ENCODE data around the gene HSPA12B.

Gene HSPA12B

GRCh38 chr20:3743251-3743650 is 10.8 kb downstream of the HSPA12B start:
- H3K36me3 ChIP-seq (ENCODE audit: control insufficient read depth, insufficient read depth, low read length, severe bottlenecking), result no peaks in the 10 kb centered on the region
- H3K9ac ChIP-seq (ENCODE audit: low read length), result no peak overlapping the region
- H3K9me3 ChIP-seq (ENCODE audit: control insufficient read depth, low read length), result no peaks in the 10 kb centered on the region
- DNase-seq (ENCODE audit: low read depth), result no peak
- peaks cover 11% of the 10 kb centered on the region for H3K27me3 ChIP-seq (replicated peaks; ENCODE audit: control insufficient read depth, insufficient read depth, low read length)
- H3K4me1 ChIP-seq (ENCODE audit: control insufficient read depth, insufficient read depth, low read length), result peaks cover 12% of the 10 kb centered on the region
- no peak overlapping the region for H3K4me3 ChIP-seq (ENCODE audit: low read length)

DNA sequence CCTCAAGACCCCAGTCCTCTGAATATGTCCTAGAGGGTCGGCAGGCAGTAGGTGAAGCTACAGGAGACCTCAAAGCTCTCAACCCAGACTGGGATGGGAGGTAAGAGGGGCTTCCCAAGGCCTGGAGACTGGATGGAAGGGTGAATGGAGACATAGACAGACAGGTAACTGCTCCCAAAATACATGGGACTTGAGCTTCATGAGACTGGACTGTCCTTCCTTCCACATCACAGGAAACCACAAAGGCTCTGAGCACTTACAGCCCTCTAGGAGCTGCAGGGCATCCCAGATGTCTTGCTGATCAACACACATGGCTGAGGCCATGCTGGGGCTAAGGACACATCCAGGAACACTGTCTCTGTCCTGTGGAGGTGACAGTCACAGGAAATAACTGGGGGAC is 11.6 kb downstream of the HSPA12B start:
- no peaks in the 10 kb centered on the region for H3K9me3 ChIP-seq (ENCODE audit: control insufficient read depth, low read length)
- no peak overlapping the region for H3K4me3 ChIP-seq (ENCODE audit: low read length)
- peaks cover 11% of the 10 kb centered on the region for H3K27me3 ChIP-seq (replicated peaks; ENCODE audit: control insufficient read depth, insufficient read depth, low read length)
- peaks cover 4% of the 10 kb centered on the region for H3K4me1 ChIP-seq (ENCODE audit: control insufficient read depth, insufficient read depth, low read length)
- DNase-seq (ENCODE audit: low read depth), result no peak
- no peaks in the 10 kb centered on the region for H3K36me3 ChIP-seq (ENCODE audit: control insufficient read depth, insufficient read depth, low read length, severe bottlenecking)
- H3K9ac ChIP-seq (ENCODE audit: low read length), result no peak overlapping the region

- DNase-seq (ENCODE audit: low read depth), result no peak
- Histone ChIP-seq H3K9ac (ENCODE audit: low read length) (no peak overlapping the region), H3K36me3 (ENCODE audit: control insufficient read depth, insufficient read depth, low read length, severe bottlenecking) (no peaks in the 10 kb centered on the region), H3K4me1 (ENCODE audit: control insufficient read depth, insufficient read depth, low read length) (no peaks in the 10 kb centered on the region), H3K27me3 (replicated peaks; ENCODE audit: control insufficient read depth, insufficient read depth, low read length) (peaks cover 11% of the 10 kb centered on the region), H3K9me3 (ENCODE audit: control insufficient read depth, low read length) (no peaks in the 10 kb centered on the region), H3K4me3 (ENCODE audit: low read length) (no peak overlapping the region)
Measured at GRCh38 chr20:3744806-3745685, 12.6 kb downstream of the HSPA12B start.

DNA sequence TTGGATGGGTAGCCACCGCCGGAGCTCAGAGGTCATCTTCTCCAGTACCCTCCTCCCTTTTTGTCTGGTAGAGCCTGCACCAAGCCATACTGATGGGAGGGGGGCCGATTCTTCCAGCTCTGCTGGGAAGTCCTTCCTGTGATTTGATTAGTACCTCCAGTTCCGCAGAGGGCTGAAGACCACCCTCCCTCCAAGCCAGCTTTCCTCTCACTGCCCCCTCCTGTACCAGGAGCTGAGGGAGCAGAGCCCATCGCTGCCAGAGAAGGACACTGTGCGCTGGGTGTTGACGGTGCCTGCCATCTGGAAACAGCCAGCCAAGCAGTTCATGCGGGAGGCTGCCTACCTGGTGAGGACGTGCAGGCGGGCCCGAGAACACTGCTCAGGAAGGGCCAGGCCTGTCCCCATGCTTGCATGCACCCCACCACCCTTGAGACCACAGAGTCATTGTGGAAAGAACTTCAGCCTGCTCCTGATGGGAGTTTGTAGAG is 13.2 kb downstream of the HSPA12B start:
- DNase-seq (ENCODE audit: low read depth), result no peak
- no peaks in the 10 kb centered on the region for H3K4me1 ChIP-seq (ENCODE audit: control insufficient read depth, insufficient read depth, low read length)
- H3K4me3 ChIP-seq (ENCODE audit: low read length), result no peak overlapping the region
- no peaks in the 10 kb centered on the region for H3K9me3 ChIP-seq (ENCODE audit: control insufficient read depth, low read length)
- H3K9ac ChIP-seq (ENCODE audit: low read length), result no peak overlapping the region
- H3K27me3 ChIP-seq (replicated peaks; ENCODE audit: control insufficient read depth, insufficient read depth, low read length), result peaks cover 8% of the 10 kb centered on the region
- no peaks in the 10 kb centered on the region for H3K36me3 ChIP-seq (ENCODE audit: control insufficient read depth, insufficient read depth, low read length, severe bottlenecking)

DNA sequence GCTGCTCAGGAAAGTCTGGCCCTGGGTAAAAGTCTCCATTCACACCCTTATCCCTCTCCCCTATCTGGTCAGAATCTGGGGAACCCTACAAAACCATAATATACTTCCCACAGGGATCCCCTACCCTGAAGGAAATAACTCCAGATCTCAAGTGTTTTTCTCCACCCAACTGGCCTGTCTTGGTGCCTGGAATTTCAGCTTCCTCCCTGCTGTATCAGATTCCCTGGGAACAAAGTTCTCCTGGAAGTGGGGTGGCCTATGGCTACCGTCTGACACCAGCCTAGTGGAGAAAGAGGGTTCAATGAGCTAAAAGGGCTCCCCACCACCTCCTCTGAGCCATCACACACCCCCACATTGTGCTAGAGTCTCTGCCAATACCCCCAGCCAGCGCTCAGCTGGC is 15.0 kb downstream of the HSPA12B start:
- no peaks in the 10 kb centered on the region for H3K4me1 ChIP-seq (ENCODE audit: control insufficient read depth, insufficient read depth, low read length)
- no peak overlapping the region for H3K4me3 ChIP-seq (ENCODE audit: low read length)
- peaks cover 7% of the 10 kb centered on the region for H3K27me3 ChIP-seq (replicated peaks; ENCODE audit: control insufficient read depth, insufficient read depth, low read length)
- H3K36me3 ChIP-seq (ENCODE audit: control insufficient read depth, insufficient read depth, low read length, severe bottlenecking), result no peaks in the 10 kb centered on the region
- DNase-seq (ENCODE audit: low read depth), result no peak
- no peaks in the 10 kb centered on the region for H3K9me3 ChIP-seq (ENCODE audit: control insufficient read depth, low read length)
- H3K9ac ChIP-seq (ENCODE audit: low read length), result no peak overlapping the region

GRCh38 chr20:3748073-3748472 is 15.6 kb downstream of the HSPA12B start:
- H3K27me3 ChIP-seq (replicated peaks; ENCODE audit: control insufficient read depth, insufficient read depth, low read length), result peaks cover 7% of the 10 kb centered on the region
- no peak for DNase-seq (ENCODE audit: low read depth)
- no peak overlapping the region for H3K4me3 ChIP-seq (ENCODE audit: low read length)
- no peaks in the 10 kb centered on the region for H3K36me3 ChIP-seq (ENCODE audit: control insufficient read depth, insufficient read depth, low read length, severe bottlenecking)
- no peaks in the 10 kb centered on the region for H3K4me1 ChIP-seq (ENCODE audit: control insufficient read depth, insufficient read depth, low read length)
- H3K9me3 ChIP-seq (ENCODE audit: control insufficient read depth, low read length), result no peaks in the 10 kb centered on the region
- no peak overlapping the region for H3K9ac ChIP-seq (ENCODE audit: low read length)

- H3K9ac ChIP-seq (ENCODE audit: low read length), result no peak overlapping the region
- no peak for DNase-seq (ENCODE audit: low read depth)
- no peaks in the 10 kb centered on the region for H3K9me3 ChIP-seq (ENCODE audit: control insufficient read depth, low read length)
- H3K4me1 ChIP-seq (ENCODE audit: control insufficient read depth, insufficient read depth, low read length), result no peaks in the 10 kb centered on the region
- H3K27me3 ChIP-seq (replicated peaks; ENCODE audit: control insufficient read depth, insufficient read depth, low read length), result peaks cover 7% of the 10 kb centered on the region
- no peak overlapping the region for H3K4me3 ChIP-seq (ENCODE audit: low read length)
- H3K36me3 ChIP-seq (ENCODE audit: control insufficient read depth, insufficient read depth, low read length, severe bottlenecking), result no peaks in the 10 kb centered on the region
Measured at GRCh38 chr20:3749087-3749688, 16.7 kb downstream of the HSPA12B start.

GRCh38 chr20:3749689-3750531 is 17.4 kb downstream of the HSPA12B start:
- Histone ChIP-seq H3K36me3 (ENCODE audit: control insufficient read depth, insufficient read depth, low read length, severe bottlenecking) (peaks cover 1% of the 10 kb centered on the region), H3K4me3 (ENCODE audit: low read length) (no peak overlapping the region)

GRCh38 chr20:3751305-3751674 is 18.8 kb downstream of the HSPA12B start:
- H3K4me3 ChIP-seq (ENCODE audit: low read length), result no peak overlapping the region
- H3K9me3 ChIP-seq (ENCODE audit: control insufficient read depth, low read length), result no peaks in the 10 kb centered on the region
- DNase-seq (ENCODE audit: low read depth), result no peak
- peaks cover 3% of the 10 kb centered on the region for H3K27me3 ChIP-seq (replicated peaks; ENCODE audit: control insufficient read depth, insufficient read depth, low read length)
- H3K36me3 ChIP-seq (ENCODE audit: control insufficient read depth, insufficient read depth, low read length, severe bottlenecking), result peaks cover 9% of the 10 kb centered on the region
- H3K4me1 ChIP-seq (ENCODE audit: control insufficient read depth, insufficient read depth, low read length), result peaks cover 7% of the 10 kb centered on the region
- H3K9ac ChIP-seq (ENCODE audit: low read length), result no peak overlapping the region

More at GRCh38 chr20:3749689-3750531, 17.4 kb downstream of the HSPA12B start:
- Histone ChIP-seq H3K27me3 (replicated peaks; ENCODE audit: control insufficient read depth, insufficient read depth, low read length) (peaks cover 7% of the 10 kb centered on the region), H3K9me3 (ENCODE audit: control insufficient read depth, low read length) (no peaks in the 10 kb centered on the region), H3K4me1 (ENCODE audit: control insufficient read depth, insufficient read depth, low read length) (no peaks in the 10 kb centered on the region), H3K9ac (ENCODE audit: low read length) (no peak overlapping the region)
- no peak for DNase-seq (ENCODE audit: low read depth)

GRCh38 chr20:3751675-3752385 is 19.3 kb downstream of the HSPA12B start:
- Histone ChIP-seq H3K9ac (ENCODE audit: low read length) (no peak overlapping the region), H3K36me3 (ENCODE audit: control insufficient read depth, insufficient read depth, low read length, severe bottlenecking) (peaks cover 9% of the 10 kb centered on the region), H3K4me3 (ENCODE audit: low read length) (no peak overlapping the region), H3K9me3 (ENCODE audit: control insufficient read depth, low read length) (no peaks in the 10 kb centered on the region), H3K4me1 (ENCODE audit: control insufficient read depth, insufficient read depth, low read length) (peaks cover 12% of the 10 kb centered on the region), H3K27me3 (replicated peaks; ENCODE audit: control insufficient read depth, insufficient read depth, low read length) (peaks cover 3% of the 10 kb centered on the region)
- no peak for DNase-seq (ENCODE audit: low read depth)

Data from adipocyte (in vitro differentiated cells).